Nephron progenitor cell (in vitro differentiated cells): ENCODE measurements around the gene ZDHHC1.
A peak's percentile ranks its signal among the peaks of the same experiment; 100 is the strongest.

ENCODE experiments used
- DNase-seq: peaks from one replicate; pipeline ENCODE4 v3.0.0; 2021
- H3K27ac Mint-ChIP-seq: 2 replicates; pipeline ENCODE4 v1.8.0; 2021; ENCODE audit warnings: mild to moderate bottlenecking, moderate library complexity, mixed read lengths
- H3K27me3 Mint-ChIP-seq: 2 replicates; pipeline ENCODE4 v1.8.0; 2021; ENCODE audit warnings: mild to moderate bottlenecking, low read depth, mixed read lengths; ENCODE audit not compliant: poor library complexity
- H3K36me3 Mint-ChIP-seq: 2 replicates; pipeline ENCODE4 v1.8.0; 2021; ENCODE audit warnings: low read depth, mixed read lengths
- H3K4me1 Mint-ChIP-seq: 2 replicates; pipeline ENCODE4 v1.8.0; 2021; ENCODE audit warnings: mixed read lengths
- H3K4me3 Mint-ChIP-seq: 2 replicates; pipeline ENCODE4 v1.8.0; 2021; ENCODE audit warnings: mild to moderate bottlenecking, moderate library complexity, mixed read lengths
- H3K9me3 Mint-ChIP-seq: 2 replicates; pipeline ENCODE4 v1.8.0; 2021; ENCODE audit warnings: mild to moderate bottlenecking, moderate library complexity, mixed read lengths
- CTCF ChIP-seq: fragments of 200-600 bp; sonication (generic); IDR thresholded peaks from 2 replicates; pipeline ENCODE4 v1.5.0; 2021; ENCODE audit warnings: antibody characterized with exemption

The ZDHHC1 gene

GRCh38 chr16:67433131-67433719 is 16.9 kb upstream of the ZDHHC1 start:
- Mint-ChIP-seq H3K4me1 (peaks cover 71% of the 10 kb centered on the region), H3K27ac (no peak overlapping the region), H3K36me3 (peaks cover 19% of the 10 kb centered on the region), H3K9me3 (no peaks in the 10 kb centered on the region), H3K27me3 (peaks cover 41% of the 10 kb centered on the region), H3K4me3 (peak overlapping the region; percentile 51)
- TF ChIP-seq CTCF, result no peak
- DNase-seq, result no peak

- no peak for TF ChIP-seq CTCF
- Mint-ChIP-seq H3K27me3 (peaks cover 48% of the 10 kb centered on the region), H3K27ac (peak overlapping the region; percentile 96), H3K36me3 (peaks cover 12% of the 10 kb centered on the region), H3K4me3 (peak overlapping the region; percentile 80), H3K9me3 (no peaks in the 10 kb centered on the region), H3K4me1 (peaks cover 65% of the 10 kb centered on the region)
- no peak for DNase-seq
Observed at GRCh38 chr16:67432506-67432890, 16.2 kb upstream of the ZDHHC1 start.

DNA sequence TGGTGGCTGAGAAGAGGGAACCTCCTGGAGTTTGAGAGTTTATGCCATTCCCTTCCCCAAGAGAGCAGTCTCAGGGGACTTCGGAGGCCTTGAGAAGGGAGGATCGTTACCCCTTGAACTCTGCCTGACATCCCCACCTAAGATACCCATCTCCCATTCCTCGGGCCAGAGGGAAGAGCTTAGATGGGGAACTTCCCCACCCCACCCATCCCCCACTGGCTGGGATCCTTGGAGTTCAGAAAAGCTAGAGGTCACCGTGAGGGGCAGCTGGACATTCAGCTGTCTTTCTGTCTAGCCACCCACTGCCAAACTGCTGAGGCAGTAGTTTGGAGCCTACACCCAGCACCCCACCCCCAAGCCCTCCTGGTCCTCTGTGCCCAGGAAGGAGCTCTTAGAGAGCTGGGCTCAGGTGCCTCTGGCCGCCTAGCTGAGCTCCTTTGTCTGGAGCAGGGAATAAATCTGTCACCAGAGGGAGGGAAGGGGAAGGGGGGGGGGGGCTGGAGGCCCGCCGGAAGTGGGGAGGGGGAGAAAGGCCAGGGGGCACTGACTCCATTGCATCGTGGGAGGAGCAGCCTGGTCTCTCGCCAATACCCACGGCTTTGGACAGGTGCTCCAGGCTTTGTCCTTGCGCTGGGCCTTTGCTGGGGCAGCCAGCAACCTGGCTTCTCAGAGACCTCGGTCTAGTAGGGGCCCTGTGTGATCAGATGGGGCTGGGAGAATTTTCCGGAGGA is 15.7 kb upstream of the ZDHHC1 start:
- Mint-ChIP-seq H3K27me3 (peaks cover 51% of the 10 kb centered on the region), H3K27ac (peak overlapping the region; percentile 96), H3K4me1 (peaks cover 67% of the 10 kb centered on the region), H3K4me3 (peak overlapping the region; percentile 83), H3K9me3 (no peaks in the 10 kb centered on the region), H3K36me3 (peaks cover 8% of the 10 kb centered on the region)
- DNase-seq, result peak; percentile 59
- TF ChIP-seq CTCF, result no peak

DNA sequence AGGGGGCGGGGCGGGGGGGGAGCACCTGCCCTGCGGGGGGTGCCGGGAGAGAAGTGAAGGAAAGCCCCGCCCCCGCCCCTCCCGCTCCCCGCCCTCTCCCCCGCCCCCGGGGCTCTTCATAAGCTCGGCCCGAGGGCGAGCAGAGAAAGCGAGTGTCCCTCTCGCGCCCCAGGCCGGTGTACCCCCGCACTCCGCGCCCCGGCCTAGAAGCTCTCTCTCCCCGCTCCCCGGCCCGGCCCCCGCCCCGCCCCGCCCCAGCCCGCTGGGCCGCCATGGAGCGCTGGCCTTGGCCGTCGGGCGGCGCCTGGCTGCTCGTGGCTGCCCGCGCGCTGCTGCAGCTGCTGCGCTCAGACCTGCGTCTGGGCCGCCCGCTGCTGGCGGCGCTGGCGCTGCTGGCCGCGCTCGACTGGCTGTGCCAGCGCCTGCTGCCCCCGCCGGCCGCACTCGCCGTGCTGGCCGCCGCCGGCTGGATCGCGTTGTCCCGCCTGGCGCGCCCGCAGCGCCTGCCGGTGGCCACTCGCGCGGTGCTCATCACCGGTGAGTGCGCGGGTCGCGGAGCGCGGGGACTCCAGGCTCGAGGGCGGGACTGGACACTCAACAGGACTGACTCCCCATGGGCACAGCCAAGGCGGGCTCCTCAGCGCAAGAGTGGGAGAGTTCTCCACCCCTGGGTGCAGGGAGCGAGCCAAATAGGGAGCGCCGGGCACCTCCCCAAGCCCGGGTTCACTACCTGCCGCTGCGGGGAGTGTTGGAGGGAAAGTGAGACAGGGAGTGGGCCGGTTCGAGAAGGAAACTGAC is 14.9 kb upstream of the ZDHHC1 start, which contains the start of gene HSD11B2:
HSD11B2 (plus strand) TSS at position 145 of the 798 bp plus-strand sequence; CDS start at position 273, 128 bp downstream.
- peaks cover 59% of the 10 kb centered on the region for H3K27me3 Mint-ChIP-seq
- no peak for TF ChIP-seq CTCF
- peaks cover 6% of the 10 kb centered on the region for H3K36me3 Mint-ChIP-seq
- peak; percentile 71 for DNase-seq
- peak within 1 kb of the TSS; percentile 83 for H3K4me3 Mint-ChIP-seq
- H3K4me1 Mint-ChIP-seq, result peaks cover 70% of the 10 kb centered on the region
- H3K9me3 Mint-ChIP-seq, result no peaks in the 10 kb centered on the region
- peak within 1 kb of the TSS; percentile 81 for H3K27ac Mint-ChIP-seq

GRCh38 chr16:67430504-67430976 is 14.3 kb upstream of the ZDHHC1 start:
- no peak overlapping the region for H3K27ac Mint-ChIP-seq
- H3K9me3 Mint-ChIP-seq, result no peaks in the 10 kb centered on the region
- DNase-seq, result peak; percentile 56
- TF ChIP-seq CTCF, result no peak
- H3K4me3 Mint-ChIP-seq, result peak overlapping the region; percentile 82
- H3K36me3 Mint-ChIP-seq, result peaks cover 6% of the 10 kb centered on the region
- peaks cover 65% of the 10 kb centered on the region for H3K27me3 Mint-ChIP-seq
- H3K4me1 Mint-ChIP-seq, result peaks cover 71% of the 10 kb centered on the region
